GM18951 (cell line): ENCODE results near the gene ADARB2.
"Not testable (repeated sequence)": the region's sequence is repeated elsewhere in the genome, so short reads cannot be mapped to it uniquely, and the experiment has no call there.

Source experiments
- POLR2A ChIP-seq: IDR thresholded peaks from 4 replicates; pipeline ENCODE4 v1.6.1; 2011; ENCODE audit warnings: mild to moderate bottlenecking; ENCODE audit not compliant: insufficient read length, insufficient read depth; ENCODE audit errors: extremely low read depth
- in situ Hi-C: fragments of 300-500 bp; cut with MboI; formaldehyde crosslinking; loops from one replicate; pipeline ENCODE4 v1.12.0; 2022; ENCODE audit warnings: low sequenced_read_pairs, mixed read lengths, inconsistent platforms; ENCODE audit not compliant: unreplicated experiment

The ADARB2 gene

GRCh38 chr10:1268831-1269230, 468.5 kb downstream of the ADARB2 start:
- TF ChIP-seq POLR2A = no peak
- in situ Hi-C loops = no loop called here

- in situ Hi-C loops = no loop called here
- no peak for TF ChIP-seq POLR2A
Observed at GRCh38 chr10:1267568-1267967, 469.8 kb downstream of the ADARB2 start.

- no peak for TF ChIP-seq POLR2A
- in situ Hi-C loops = no loop called here
Observed at GRCh38 chr10:1267148-1267547, 470.2 kb downstream of the ADARB2 start.

GRCh38 chr10:1266033-1266802, 471.1 kb downstream of the ADARB2 start:
- in situ Hi-C loops = no loop called here
- TF ChIP-seq POLR2A = no peak

GRCh38 chr10:1264001-1264400, 473.3 kb downstream of the ADARB2 start:
- no peak for TF ChIP-seq POLR2A
- in situ Hi-C loops = no loop called here

- in situ Hi-C loops = no loop called here
- TF ChIP-seq POLR2A = no peak
Observed at GRCh38 chr10:1257274-1257673, 480.1 kb downstream of the ADARB2 start.

GRCh38 chr10:1256432-1256725, 480.9 kb downstream of the ADARB2 start:
- no peak for TF ChIP-seq POLR2A
- in situ Hi-C loops = no loop called here

GRCh38 chr10:1255600-1256431, 481.5 kb downstream of the ADARB2 start:
- in situ Hi-C loops = no loop called here
- no peak for TF ChIP-seq POLR2A

- TF ChIP-seq POLR2A = no peak
- in situ Hi-C loops = no loop called here
Observed at GRCh38 chr10:1255118-1255517, 482.2 kb downstream of the ADARB2 start.

- TF ChIP-seq POLR2A = no peak
- in situ Hi-C loops = no loop called here
Observed at GRCh38 chr10:1253523-1254353, 483.6 kb downstream of the ADARB2 start.

GRCh38 chr10:1251769-1252168, 485.6 kb downstream of the ADARB2 start:
- no peak for TF ChIP-seq POLR2A

GRCh38 chr10:1249142-1249920, 488.0 kb downstream of the ADARB2 start:
- no peak for TF ChIP-seq POLR2A
- in situ Hi-C loops = no loop called here

More at GRCh38 chr10:1251769-1252168, 485.6 kb downstream of the ADARB2 start:
- in situ Hi-C loops = no loop called here

GRCh38 chr10:1248262-1248630, 489.1 kb downstream of the ADARB2 start:
- in situ Hi-C loops = not testable (repeated sequence)
